Measurements from ENCODE around the gene RTN4R. TPM values are rescaled to one million over a fixed set of nuclear protein-coding genes. Genes with fewer than 3 reads are reported as not detected.

The RTN4R gene
- total and polyA plus RNA-seq, 2 experiments from 2014 or later: 10.6 to 38.4 TPM

DNA sequence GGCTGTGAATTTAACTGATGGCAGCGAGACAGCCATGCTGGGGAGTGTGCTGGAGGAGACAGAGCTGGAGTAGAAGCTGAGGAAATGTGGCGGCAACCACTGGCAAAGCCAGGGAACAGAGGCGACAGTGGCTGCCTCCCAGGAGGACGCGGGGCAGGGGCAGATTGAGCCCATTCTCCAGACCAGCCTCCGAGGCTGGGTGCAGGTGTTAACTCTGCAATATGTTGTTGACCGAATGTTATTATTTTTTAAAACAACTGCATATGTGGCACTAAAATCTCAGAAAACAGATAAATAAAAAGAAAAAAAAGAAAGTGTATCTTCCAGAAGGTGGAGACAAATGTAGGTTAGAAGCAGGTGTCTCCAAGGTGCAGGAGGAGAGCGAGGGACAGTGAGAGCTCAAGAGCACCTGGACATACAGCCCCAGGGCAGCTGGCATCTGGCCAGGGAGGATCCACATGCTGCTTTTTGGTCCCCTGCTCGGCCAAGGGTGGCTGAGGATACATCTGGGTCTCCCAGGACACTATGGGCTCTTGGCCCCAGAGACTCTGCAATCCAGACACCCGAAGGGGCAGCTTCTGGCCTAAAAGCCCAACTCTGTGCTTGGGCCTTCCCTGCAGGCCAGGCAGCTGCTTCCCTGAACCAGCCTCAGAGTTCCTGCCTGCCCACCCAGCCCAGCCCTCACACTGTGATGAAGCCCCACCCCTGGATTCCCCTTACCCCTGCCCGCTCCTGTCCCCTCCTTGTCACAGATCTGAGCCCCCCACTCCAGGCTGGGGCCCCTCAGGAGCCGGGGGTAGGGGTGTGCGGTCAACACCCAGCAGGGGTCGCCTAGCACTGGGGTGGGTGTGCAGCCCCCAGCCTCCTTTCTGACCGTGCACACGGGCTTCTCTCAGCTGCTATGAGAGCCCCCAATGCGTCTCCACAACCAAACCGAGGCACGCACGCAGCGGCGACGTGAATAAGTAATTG, 12.9 kb downstream of the RTN4R start (continued):
- TF ChIP-seq CREB1 (CRISPR knock-in tag; IDR thresholded peaks at IDR 0.05; ENCODE audit: low read depth) (no peak), STAT1 (IDR thresholded peaks at IDR 0.05; ENCODE audit: unreplicated experiment) (no peak)

DNA sequence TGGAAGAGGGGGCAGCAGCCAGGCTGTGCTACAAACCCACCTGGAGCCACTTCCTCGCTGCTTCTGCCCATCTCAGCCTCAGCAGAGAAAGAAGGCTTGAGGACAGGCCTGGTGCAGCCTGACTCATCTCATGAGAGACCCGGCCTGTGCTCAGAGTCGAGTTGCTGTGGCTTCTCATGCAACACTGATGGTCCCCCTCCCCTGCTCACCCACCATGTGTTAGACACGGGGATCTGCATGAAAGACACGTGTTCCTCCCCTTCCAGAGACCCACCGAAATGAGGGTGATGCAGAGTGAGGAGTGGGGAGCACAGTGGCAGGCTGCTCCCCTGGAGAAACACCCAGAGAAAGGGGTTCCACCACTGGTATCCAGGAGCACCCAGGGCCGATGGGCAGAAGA, 15.0 kb downstream of the RTN4R start:
- no peaks in the 10 kb centered on the region for H3K36me3 Mint-ChIP-seq (ENCODE audit: low read depth)
- Histone ChIP-seq H4K20me1 (replicated peaks; ENCODE audit: insufficient read depth) (peaks cover 8% of the 10 kb centered on the region; the same call in 1 of the 2 replicates), H3K79me2 (replicated peaks; ENCODE audit: insufficient read depth) (peaks cover 22% of the 10 kb centered on the region), H3K27ac (ENCODE audit: low read depth) (no peak overlapping the region), H3K9me2 (ENCODE audit: insufficient read depth) (no peaks in the 10 kb centered on the region), H2AFZ (no peak overlapping the region), H3K4me2 (no peak overlapping the region), H3K4me3 (no peak overlapping the region), H3K4me1 (ENCODE audit: insufficient read depth) (no peaks in the 10 kb centered on the region), H3K36me3 (ENCODE audit: insufficient read depth) (no peaks in the 10 kb centered on the region), H3F3A (replicated peaks; ENCODE audit: low read depth) (no peaks in the 10 kb centered on the region), H3K27me3 (ENCODE audit: insufficient read depth) (no peaks in the 10 kb centered on the region)
- no peak overlapping the region for H3K27ac Mint-ChIP-seq
- no peaks in the 10 kb centered on the region for H3K27me3 Mint-ChIP-seq (ENCODE audit: insufficient read depth, low read depth, poor library complexity)
- H3K4me3 Mint-ChIP-seq: no peak overlapping the region
- ATAC-seq: no peak
- H3K9me3 Mint-ChIP-seq: 0 out of 3 replicates have a peak, but pooled peaks cover 2% of the 10 kb centered on the region
- no peak for DNase-seq (ENCODE audit: low spot score)
- peaks cover 7% of the 10 kb centered on the region; the same call in 2 of the 3 replicates for H3K4me1 Mint-ChIP-seq
- TF ChIP-seq, protein P1, sequence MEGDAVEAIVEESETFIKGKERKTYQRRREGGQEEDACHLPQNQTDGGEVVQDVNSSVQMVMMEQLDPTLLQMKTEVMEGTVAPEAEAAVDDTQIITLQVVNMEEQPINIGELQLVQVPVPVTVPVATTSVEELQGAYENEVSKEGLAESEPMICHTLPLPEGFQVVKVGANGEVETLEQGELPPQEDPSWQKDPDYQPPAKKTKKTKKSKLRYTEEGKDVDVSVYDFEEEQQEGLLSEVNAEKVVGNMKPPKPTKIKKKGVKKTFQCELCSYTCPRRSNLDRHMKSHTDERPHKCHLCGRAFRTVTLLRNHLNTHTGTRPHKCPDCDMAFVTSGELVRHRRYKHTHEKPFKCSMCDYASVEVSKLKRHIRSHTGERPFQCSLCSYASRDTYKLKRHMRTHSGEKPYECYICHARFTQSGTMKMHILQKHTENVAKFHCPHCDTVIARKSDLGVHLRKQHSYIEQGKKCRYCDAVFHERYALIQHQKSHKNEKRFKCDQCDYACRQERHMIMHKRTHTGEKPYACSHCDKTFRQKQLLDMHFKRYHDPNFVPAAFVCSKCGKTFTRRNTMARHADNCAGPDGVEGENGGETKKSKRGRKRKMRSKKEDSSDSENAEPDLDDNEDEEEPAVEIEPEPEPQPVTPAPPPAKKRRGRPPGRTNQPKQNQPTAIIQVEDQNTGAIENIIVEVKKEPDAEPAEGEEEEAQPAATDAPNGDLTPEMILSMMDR (conservative IDR thresholded peaks at IDR 0.05; ENCODE audit: low read depth in 2 of 2): no peak
- TF ChIP-seq NANOG (IDR thresholded peaks at IDR 0.05; ENCODE audit: borderline replicate concordance): no peak
- TF ChIP-seq, protein P2, sequence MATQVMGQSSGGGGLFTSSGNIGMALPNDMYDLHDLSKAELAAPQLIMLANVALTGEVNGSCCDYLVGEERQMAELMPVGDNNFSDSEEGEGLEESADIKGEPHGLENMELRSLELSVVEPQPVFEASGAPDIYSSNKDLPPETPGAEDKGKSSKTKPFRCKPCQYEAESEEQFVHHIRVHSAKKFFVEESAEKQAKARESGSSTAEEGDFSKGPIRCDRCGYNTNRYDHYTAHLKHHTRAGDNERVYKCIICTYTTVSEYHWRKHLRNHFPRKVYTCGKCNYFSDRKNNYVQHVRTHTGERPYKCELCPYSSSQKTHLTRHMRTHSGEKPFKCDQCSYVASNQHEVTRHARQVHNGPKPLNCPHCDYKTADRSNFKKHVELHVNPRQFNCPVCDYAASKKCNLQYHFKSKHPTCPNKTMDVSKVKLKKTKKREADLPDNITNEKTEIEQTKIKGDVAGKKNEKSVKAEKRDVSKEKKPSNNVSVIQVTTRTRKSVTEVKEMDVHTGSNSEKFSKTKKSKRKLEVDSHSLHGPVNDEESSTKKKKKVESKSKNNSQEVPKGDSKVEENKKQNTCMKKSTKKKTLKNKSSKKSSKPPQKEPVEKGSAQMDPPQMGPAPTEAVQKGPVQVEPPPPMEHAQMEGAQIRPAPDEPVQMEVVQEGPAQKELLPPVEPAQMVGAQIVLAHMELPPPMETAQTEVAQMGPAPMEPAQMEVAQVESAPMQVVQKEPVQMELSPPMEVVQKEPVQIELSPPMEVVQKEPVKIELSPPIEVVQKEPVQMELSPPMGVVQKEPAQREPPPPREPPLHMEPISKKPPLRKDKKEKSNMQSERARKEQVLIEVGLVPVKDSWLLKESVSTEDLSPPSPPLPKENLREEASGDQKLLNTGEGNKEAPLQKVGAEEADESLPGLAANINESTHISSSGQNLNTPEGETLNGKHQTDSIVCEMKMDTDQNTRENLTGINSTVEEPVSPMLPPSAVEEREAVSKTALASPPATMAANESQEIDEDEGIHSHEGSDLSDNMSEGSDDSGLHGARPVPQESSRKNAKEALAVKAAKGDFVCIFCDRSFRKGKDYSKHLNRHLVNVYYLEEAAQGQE (IDR thresholded peaks at IDR 0.05; ENCODE audit: unreplicated experiment): no peak
- TF ChIP-seq, protein P3, sequence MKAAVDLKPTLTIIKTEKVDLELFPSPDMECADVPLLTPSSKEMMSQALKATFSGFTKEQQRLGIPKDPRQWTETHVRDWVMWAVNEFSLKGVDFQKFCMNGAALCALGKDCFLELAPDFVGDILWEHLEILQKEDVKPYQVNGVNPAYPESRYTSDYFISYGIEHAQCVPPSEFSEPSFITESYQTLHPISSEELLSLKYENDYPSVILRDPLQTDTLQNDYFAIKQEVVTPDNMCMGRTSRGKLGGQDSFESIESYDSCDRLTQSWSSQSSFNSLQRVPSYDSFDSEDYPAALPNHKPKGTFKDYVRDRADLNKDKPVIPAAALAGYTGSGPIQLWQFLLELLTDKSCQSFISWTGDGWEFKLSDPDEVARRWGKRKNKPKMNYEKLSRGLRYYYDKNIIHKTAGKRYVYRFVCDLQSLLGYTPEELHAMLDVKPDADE (IDR thresholded peaks at IDR 0.05): no peak
- TF ChIP-seq, protein P4, sequence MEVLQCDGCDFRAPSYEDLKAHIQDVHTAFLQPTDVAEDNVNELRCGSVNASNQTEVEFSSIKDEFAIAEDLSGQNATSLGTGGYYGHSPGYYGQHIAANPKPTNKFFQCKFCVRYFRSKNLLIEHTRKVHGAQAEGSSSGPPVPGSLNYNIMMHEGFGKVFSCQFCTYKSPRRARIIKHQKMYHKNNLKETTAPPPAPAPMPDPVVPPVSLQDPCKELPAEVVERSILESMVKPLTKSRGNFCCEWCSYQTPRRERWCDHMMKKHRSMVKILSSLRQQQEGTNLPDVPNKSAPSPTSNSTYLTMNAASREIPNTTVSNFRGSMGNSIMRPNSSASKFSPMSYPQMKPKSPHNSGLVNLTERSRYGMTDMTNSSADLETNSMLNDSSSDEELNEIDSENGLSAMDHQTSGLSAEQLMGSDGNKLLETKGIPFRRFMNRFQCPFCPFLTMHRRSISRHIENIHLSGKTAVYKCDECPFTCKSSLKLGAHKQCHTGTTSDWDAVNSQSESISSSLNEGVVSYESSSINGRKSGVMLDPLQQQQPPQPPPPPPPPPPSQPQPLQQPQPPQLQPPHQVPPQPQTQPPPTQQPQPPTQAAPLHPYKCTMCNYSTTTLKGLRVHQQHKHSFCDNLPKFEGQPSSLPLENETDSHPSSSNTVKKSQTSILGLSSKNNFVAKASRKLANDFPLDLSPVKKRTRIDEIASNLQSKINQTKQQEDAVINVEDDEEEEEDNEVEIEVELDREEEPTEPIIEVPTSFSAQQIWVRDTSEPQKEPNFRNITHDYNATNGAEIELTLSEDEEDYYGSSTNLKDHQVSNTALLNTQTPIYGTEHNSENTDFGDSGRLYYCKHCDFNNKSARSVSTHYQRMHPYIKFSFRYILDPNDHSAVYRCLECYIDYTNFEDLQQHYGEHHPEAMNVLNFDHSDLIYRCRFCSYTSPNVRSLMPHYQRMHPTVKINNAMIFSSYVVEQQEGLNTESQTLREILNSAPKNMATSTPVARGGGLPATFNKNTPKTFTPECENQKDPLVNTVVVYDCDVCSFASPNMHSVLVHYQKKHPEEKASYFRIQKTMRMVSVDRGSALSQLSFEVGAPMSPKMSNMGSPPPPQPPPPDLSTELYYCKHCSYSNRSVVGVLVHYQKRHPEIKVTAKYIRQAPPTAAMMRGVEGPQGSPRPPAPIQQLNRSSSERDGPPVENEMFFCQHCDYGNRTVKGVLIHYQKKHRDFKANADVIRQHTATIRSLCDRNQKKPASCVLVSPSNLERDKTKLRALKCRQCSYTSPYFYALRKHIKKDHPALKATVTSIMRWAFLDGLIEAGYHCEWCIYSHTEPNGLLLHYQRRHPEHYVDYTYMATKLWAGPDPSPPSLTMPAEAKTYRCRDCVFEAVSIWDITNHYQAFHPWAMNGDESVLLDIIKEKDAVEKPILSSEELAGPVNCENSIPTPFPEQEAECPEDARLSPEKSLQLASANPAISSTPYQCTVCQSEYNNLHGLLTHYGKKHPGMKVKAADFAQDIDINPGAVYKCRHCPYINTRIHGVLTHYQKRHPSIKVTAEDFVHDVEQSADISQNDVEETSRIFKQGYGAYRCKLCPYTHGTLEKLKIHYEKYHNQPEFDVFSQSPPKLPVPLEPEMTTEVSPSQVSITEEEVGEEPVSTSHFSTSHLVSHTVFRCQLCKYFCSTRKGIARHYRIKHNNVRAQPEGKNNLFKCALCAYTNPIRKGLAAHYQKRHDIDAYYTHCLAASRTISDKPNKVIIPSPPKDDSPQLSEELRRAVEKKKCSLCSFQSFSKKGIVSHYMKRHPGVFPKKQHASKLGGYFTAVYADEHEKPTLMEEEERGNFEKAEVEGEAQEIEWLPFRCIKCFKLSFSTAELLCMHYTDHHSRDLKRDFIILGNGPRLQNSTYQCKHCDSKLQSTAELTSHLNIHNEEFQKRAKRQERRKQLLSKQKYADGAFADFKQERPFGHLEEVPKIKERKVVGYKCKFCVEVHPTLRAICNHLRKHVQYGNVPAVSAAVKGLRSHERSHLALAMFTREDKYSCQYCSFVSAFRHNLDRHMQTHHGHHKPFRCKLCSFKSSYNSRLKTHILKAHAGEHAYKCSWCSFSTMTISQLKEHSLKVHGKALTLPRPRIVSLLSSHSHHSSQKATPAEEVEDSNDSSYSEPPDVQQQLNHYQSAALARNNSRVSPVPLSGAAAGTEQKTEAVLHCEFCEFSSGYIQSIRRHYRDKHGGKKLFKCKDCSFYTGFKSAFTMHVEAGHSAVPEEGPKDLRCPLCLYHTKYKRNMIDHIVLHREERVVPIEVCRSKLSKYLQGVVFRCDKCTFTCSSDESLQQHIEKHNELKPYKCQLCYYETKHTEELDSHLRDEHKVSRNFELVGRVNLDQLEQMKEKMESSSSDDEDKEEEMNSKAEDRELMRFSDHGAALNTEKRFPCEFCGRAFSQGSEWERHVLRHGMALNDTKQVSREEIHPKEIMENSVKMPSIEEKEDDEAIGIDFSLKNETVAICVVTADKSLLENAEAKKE (CRISPR knock-in tag; IDR thresholded peaks at IDR 0.05): no peak
- TF ChIP-seq EZH2 (IDR thresholded peaks at IDR 0.05; ENCODE audit: low read depth, unreplicated experiment): no peak
- no peak for TF ChIP-seq EZH2phosphoT487 (IDR thresholded peaks at IDR 0.05; ENCODE audit: unreplicated experiment)
- no peak for TF ChIP-seq STAT1 (IDR thresholded peaks at IDR 0.05; ENCODE audit: unreplicated experiment)
- TF ChIP-seq ZNF114 (CRISPR knock-in tag; IDR thresholded peaks at IDR 0.05): no peak
- TF ChIP-seq POLR2AphosphoS5 (IDR thresholded peaks at IDR 0.05; ENCODE audit: low read depth): no peak
